Measurements from ENCODE around the gene TRIM8. TPM values are rescaled to one million over a fixed set of nuclear protein-coding genes. Genes with fewer than 3 reads are reported as not detected.

The TRIM8 gene
- total and polyA plus RNA-seq, 2 donors (not counting 1 experiment from before 2014, with no cell fraction given): 44.9 to 74.4 TPM

- WGBS (ENCODE audit: insufficient coverage): 0% methylated on average over 1 of the region's 2 CpGs
Observed at GRCh38 chr10:102705531-102705930, 61.3 kb downstream of the TRIM8 start.

More at GRCh38 chr10:102705531-102705930, 61.3 kb downstream of the TRIM8 start:
- H3K9me3 ChIP-seq (ENCODE audit: control extremely low read depth in 1 of 3, control insufficient read depth in 2 of 3, insufficient read depth in 1 of 3, low read length in 2 of 3): no peaks in the 10 kb centered on the region
- no peaks in the 10 kb centered on the region for H3K27me3 ChIP-seq (replicated peaks in 1 of 4; ENCODE audit: control extremely low read depth in 1 of 4, control insufficient read depth in 3 of 4, insufficient read depth in 4 of 4, low read length in 3 of 4)
- TF ChIP-seq EZH2 (IDR thresholded peaks at IDR 0.05; ENCODE audit: borderline replicate concordance, insufficient read depth, low read depth, low read length, poor library complexity, severe bottlenecking): no peak
- no peak for TF ChIP-seq CTCF (IDR thresholded peaks at IDR 0.05)
- no peaks in the 10 kb centered on the region for H3K9me3 Mint-ChIP-seq (ENCODE audit: insufficient read depth)
- no peak overlapping the region for H3K4me3 ChIP-seq (ENCODE audit: control extremely low read depth in 1 of 5, extremely low read depth in 1 of 5, insufficient read depth in 1 of 5, low read depth in 2 of 5, low read length in 4 of 5)
- ATAC-seq (ENCODE audit: low read depth) (no peak), DNase-seq (no peak)
- H4K20me1 ChIP-seq (ENCODE audit: control insufficient read depth, insufficient read depth, low read length, poor library complexity, severe bottlenecking): no peaks in the 10 kb centered on the region
- CTCF ChIA-PET: interaction anchor here (0.9 kb wide), 1 partner anchor 9 kb away, joined by 3 read pairs; the partner anchor contains the start of genes ARL3 and SFXN2
- no peak overlapping the region for H3K27ac ChIP-seq (ENCODE audit: low read length in 2 of 2)
- intact Hi-C loops (cut with micrococcal nuclease): no loop called here
- H3K4me1 Mint-ChIP-seq: no peaks in the 10 kb centered on the region
- no peak overlapping the region for H3K27ac Mint-ChIP-seq
- no peak overlapping the region for H3K4me2 ChIP-seq (replicated peaks; ENCODE audit: low read depth, low read length, poor library complexity, severe bottlenecking)
- no peak overlapping the region for H2AFZ ChIP-seq (ENCODE audit: insufficient read depth, low read depth, low read length, poor library complexity, severe bottlenecking)
- H3K79me2 ChIP-seq (ENCODE audit: control insufficient read depth, insufficient read depth, low read length): peaks cover 33% of the 10 kb centered on the region
- no peak overlapping the region for H3K9ac ChIP-seq (ENCODE audit: low read length)
- peaks cover 0 to 7% of the 10 kb centered on the region in 2 donors for H3K4me1 ChIP-seq (ENCODE audit: control insufficient read depth in 2 of 2, insufficient read depth in 2 of 2, low read length in 2 of 2)
- H3K36me3 ChIP-seq (replicated peaks in 1 of 2; ENCODE audit: control extremely low read depth in 1 of 2, control insufficient read depth in 1 of 2, extremely low read depth in 1 of 2, insufficient read depth in 2 of 2, low read length in 1 of 2): no peaks in the 10 kb centered on the region
- POLR2A ChIA-PET: no interaction called here
- H3K27me3 Mint-ChIP-seq: no peaks in the 10 kb centered on the region
- H3K4me3 Mint-ChIP-seq: no peak overlapping the region

Other genes starting within 250 kb of the TRIM8 start
- 377 and 398 TPM in 2 replicates for gene NFKB2, start 248.8 kb upstream of the TRIM8 start, total RNA-seq
- 255 and 326 TPM in 2 replicates for gene NFKB2, start 248.8 kb upstream of the TRIM8 start, polyA plus RNA-seq
- gene PSD, start 225.7 kb upstream of the TRIM8 start, total RNA-seq: 0.81 and 1.6 TPM in 2 replicates
- 0.40 and 0.52 TPM in 2 replicates for gene PSD, start 225.7 kb upstream of the TRIM8 start, polyA plus RNA-seq
- gene FBXL15, start 223.6 kb upstream of the TRIM8 start, total RNA-seq: 15.5 and 17.0 TPM in 2 replicates
- gene FBXL15, start 223.6 kb upstream of the TRIM8 start, polyA plus RNA-seq: 17.3 and 20.7 TPM in 2 replicates
- 35.6 and 37.0 TPM in 2 replicates for gene CUEDC2, start 211.9 kb upstream of the TRIM8 start, total RNA-seq
- 49.4 and 57.4 TPM in 2 replicates for gene CUEDC2, start 211.9 kb upstream of the TRIM8 start, polyA plus RNA-seq
- 0.32 and 0.83 TPM in 2 replicates for gene C10orf95, start 192.9 kb upstream of the TRIM8 start, total RNA-seq
- 0.36 and 0.63 TPM in 2 replicates for gene C10orf95, start 192.9 kb upstream of the TRIM8 start, polyA plus RNA-seq
- 48.8 and 58.3 TPM in 2 replicates for gene ACTR1A, start 141.8 kb upstream of the TRIM8 start, total RNA-seq
- 38.3 and 40.9 TPM in 2 replicates for gene ACTR1A, start 141.8 kb upstream of the TRIM8 start, polyA plus RNA-seq
- 13.3 and 16.7 TPM in 2 replicates for gene SUFU, start 140.5 kb upstream of the TRIM8 start, total RNA-seq
- 4.8 and 5.2 TPM in 2 replicates for gene SUFU, start 140.5 kb upstream of the TRIM8 start, polyA plus RNA-seq
- gene ARL3, start 69.9 kb downstream of the TRIM8 start, total RNA-seq: 5.5 and 6.3 TPM in 2 replicates
- gene ARL3, start 69.9 kb downstream of the TRIM8 start, polyA plus RNA-seq: 0.91 and 0.99 TPM in 2 replicates
- gene SFXN2, start 70.2 kb downstream of the TRIM8 start, total RNA-seq: 22.9 and 23.5 TPM in 2 replicates
- 8.1 and 9.8 TPM in 2 replicates for gene SFXN2, start 70.2 kb downstream of the TRIM8 start, polyA plus RNA-seq
- gene WBP1L, start 99.5 kb downstream of the TRIM8 start, total RNA-seq: 43.2 and 44.3 TPM in 2 replicates
- 13.4 and 14.3 TPM in 2 replicates for gene WBP1L, start 99.5 kb downstream of the TRIM8 start, polyA plus RNA-seq
- gene CYP17A1, start 192.9 kb downstream of the TRIM8 start, total RNA-seq: not detected in 2 replicates
- gene CYP17A1, start 192.9 kb downstream of the TRIM8 start, polyA plus RNA-seq: not detected in 2 replicates
- gene BORCS7, start 209.8 kb downstream of the TRIM8 start, total RNA-seq: 20.8 and 21.8 TPM in 2 replicates
- gene BORCS7, start 209.8 kb downstream of the TRIM8 start, polyA plus RNA-seq: 17.6 and 27.9 TPM in 2 replicates
- gene AS3MT, start 225.0 kb downstream of the TRIM8 start, total RNA-seq: not detected in 2 replicates
- 0.25 and 0.61 TPM in 2 replicates for gene AS3MT, start 225.0 kb downstream of the TRIM8 start, polyA plus RNA-seq